ENCODE data around the gene MCUR1.
"Not testable (repeated sequence)": the region's sequence is repeated elsewhere in the genome, so short reads cannot be mapped to it uniquely, and the experiment has no call there.

MCUR1 gene

GRCh38 chr6:13828656-13829301 lies 14.4 kb upstream of the MCUR1 start:
- DNase-seq (ENCODE audit: low read depth), result not testable (repeated sequence)

DNA sequence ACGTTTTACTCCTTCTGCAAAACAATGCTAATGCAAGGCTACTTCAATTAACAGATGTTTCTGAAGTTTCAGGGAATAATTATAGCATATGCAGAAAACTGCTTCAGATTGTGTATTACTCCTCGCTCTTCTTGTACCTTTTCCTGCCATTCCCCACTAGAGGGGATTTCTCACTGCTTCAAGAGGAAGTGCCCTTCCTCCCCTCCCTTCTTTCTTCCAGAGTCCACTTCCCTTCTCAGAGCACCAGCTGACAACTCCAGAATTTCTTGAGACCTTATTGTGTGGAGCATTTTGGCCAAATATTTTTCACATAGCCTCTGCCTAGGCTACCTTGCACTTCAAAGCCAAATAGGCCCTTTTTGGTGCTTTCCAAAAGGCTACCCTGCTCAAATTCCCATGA lies 12.7 kb upstream of the MCUR1 start:
- DNase-seq (ENCODE audit: low read depth), result no peak

GRCh38 chr6:13825871-13826270 lies 11.5 kb upstream of the MCUR1 start:
- no peak for DNase-seq (ENCODE audit: low read depth)

- DNase-seq (ENCODE audit: low read depth), result no peak
These were observed 4.0 kb upstream of the MCUR1 start for GRCh38 chr6:13818341-13818740.

DNA sequence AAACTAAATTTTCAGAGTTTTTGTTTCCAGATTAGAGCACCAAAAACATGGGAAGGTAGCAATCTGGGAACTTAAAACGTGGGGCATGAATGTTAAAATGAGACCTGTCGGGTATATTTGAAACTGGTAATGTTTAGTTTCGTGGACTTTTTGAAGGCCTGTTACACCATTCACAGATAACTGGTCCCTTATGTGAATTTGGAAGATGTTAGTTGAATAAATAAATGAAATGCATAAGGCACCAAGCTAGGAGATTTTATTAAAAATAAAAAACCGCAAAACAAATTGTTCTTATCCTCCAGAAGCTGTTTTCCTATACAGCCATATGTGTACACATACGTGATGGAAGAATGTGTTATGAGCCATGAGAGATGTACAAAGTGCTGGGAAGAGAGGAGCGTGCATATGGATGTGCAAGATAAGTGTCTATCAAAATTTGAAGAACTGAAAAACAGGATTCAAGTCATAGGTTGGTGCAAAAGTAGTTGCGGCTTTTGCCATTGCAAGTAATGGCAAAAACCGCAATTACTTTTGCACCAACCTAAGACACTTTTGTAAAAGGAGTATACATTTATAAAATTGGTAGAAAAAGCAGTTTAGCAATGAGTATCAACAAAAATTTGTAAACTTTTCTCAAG lies 700 bp upstream of the MCUR1 start:
- DNase-seq (ENCODE audit: low read depth), result no peak

GRCh38 chr6:13813621-13814175 lies 659 bp downstream of the MCUR1 start:
- DNase-seq (ENCODE audit: low read depth), result peak; percentile 5

DNA sequence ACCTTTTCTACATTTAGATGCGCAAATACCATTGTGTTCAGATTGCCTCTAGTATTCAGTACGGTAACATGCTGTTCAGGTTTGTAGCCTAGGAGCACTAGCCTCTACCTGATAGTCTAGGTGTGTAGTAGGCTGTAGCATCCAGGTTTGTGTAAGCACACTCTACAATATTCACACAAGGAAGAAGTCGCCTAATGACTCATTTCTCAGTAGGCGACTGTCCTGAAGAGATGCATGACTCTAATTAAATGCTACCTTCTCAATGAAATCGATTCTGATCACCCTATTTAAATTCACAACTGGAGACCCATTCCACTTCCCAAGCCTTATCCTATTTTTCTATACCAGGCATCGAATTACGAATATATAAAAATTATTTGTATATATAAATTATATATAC lies 1.3 kb downstream of the MCUR1 start:
- no peak for DNase-seq (ENCODE audit: low read depth)

DNA sequence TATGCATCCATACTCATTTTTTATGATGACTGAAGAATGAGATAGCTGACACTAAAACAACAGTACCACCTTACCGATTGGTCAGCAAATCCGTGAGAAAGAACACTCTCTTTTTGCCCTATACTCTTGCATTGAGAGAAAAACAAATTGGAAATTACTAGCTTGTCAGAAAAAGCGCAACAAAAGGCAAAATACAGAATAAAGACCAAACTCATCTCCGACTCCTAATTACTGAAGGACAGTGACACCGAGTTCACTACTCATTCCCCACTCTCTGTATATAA lies 2.1 kb downstream of the MCUR1 start:
- no peak for DNase-seq (ENCODE audit: low read depth)

DNA sequence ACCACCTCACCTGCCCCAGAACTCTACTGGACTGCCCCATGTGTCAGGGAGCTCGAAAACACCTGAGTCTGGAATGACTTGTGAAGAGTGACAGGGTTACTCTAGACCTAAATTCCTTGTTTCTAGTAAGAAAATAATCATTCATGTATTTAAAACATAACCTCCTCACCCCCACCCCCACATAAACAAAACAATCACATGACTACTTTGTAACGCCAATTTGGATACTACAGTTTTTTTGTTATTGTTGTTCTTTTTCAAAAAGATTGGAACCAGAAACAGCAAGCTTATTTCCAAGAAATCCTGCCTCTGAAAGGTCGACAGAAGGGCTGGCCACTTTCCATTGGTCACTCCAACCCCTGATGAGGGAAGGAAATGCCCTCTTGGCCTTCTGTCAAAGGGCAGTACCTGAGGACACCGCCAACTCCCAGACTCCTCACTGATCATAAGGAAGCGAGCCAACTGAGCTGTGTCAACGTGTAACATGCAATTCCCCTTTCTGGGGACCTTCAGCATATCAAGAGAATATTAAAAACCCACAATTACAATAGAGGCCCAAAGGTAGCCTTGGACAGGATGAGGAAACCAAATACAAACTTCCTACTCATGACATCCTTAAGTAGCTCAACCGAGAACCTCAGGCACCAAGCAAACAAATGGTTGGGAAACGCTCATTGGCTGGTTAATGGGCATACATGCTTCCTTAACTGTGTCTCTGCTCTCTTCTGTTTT lies 2.6 kb downstream of the MCUR1 start:
- no peak for DNase-seq (ENCODE audit: low read depth)

- DNase-seq (ENCODE audit: low read depth), result no peak
These were observed 3.5 kb downstream of the MCUR1 start for GRCh38 chr6:13810688-13811446.

DNA sequence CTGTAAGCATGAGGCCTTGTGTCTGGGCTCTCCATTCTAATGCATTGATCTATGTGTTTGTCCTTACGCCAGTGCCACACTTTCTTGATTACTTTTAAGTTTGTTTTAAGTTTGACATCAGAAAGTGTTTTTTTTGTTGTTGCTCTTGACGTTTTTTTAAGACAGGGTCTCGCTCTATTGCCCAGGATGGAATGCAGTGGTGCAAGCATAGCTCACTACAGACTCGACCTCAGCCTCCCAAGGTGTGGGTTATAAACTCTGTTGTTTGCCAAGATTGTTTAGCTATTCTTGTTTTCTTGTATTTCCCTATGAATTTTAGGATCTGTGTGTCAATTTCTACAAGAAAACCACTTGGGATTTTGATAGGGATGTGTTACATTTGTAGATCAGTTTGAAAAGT lies 5.6 kb downstream of the MCUR1 start:
- no peak for DNase-seq (ENCODE audit: low read depth)

GRCh38 chr6:13807696-13808095 lies 6.7 kb downstream of the MCUR1 start:
- DNase-seq (ENCODE audit: low read depth), result no peak

DNA sequence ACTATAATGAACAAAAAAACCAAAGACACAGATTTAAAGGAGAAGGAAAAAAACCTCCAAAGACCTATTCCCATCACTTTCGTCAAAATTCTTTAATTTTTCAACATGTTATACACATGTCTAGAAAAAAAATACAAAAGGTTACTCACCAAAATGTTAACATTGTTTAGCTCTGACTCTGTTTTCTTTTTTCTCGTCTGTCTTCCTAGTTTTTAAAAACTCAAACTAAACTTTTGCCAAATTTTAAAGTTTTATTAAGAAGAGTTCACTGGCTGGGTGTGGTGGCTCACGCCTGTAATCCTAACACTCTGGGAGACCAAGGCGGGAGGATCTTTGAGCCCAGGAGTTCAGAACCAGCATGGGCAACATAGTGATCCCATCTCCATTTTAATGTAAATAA lies 10.8 kb downstream of the MCUR1 start:
- DNase-seq (ENCODE audit: low read depth), result no peak

DNA sequence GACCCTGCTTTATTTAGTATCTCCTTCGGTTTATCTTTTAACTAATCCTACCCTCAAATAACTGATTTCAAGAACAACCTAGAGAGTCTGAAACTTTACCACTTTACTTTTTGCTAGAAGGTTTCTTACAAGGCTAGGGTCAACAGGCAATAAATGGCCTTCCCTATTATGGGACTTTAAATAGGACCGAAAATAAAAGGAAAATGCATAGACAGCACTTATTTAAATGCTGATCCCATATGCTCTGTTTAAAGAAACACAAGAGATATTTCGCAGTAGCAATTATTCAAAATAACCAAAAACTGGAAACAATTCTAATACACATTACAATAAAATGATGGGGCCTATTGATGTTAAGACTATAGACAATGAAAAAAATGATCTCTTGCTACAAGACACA lies 13.7 kb downstream of the MCUR1 start:
- no peak for DNase-seq (ENCODE audit: low read depth)

DNA sequence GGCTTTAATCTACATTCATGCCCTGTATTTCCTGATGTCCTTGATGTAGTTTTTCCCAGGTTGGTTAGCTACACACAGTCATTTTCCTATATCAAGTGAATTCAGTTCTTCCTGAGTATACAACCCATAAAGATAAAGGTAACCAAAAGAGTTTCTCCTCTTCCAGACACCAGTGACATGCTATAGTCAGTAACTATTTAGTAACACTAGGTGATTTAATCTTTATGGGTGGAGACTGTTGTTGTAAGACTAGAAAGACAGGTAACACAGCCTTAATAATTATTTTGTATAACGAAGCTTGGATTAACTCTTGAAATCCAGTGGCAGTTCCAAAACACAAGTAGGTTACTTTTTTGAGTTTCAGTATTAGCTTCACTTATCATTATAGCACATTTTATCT lies 17.6 kb downstream of the MCUR1 start:
- no peak for DNase-seq (ENCODE audit: low read depth)

GRCh38 chr6:13795041-13795750 lies 19.2 kb downstream of the MCUR1 start:
- peak; percentile 89 for DNase-seq (ENCODE audit: low read depth)

DNA sequence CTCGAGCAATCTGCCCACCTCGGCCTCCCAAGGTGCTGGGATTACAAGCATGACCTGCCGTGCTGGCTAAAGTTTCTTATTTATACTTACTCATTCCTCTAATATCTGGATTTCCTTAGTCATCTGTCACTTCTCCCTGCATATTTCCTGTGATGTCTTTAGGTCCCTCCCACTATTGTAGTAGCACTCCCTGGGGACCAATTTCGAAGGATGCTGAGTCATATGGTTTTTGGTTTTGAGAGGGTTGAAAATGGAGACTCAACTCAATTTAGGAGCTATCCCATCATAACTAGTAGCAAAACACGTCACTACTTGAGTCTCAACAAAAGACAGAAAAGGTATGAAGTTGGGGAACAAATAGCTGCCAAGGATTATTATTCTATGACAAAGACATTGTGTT lies 20.2 kb downstream of the MCUR1 start:
- no peak for DNase-seq (ENCODE audit: low read depth)

DNA sequence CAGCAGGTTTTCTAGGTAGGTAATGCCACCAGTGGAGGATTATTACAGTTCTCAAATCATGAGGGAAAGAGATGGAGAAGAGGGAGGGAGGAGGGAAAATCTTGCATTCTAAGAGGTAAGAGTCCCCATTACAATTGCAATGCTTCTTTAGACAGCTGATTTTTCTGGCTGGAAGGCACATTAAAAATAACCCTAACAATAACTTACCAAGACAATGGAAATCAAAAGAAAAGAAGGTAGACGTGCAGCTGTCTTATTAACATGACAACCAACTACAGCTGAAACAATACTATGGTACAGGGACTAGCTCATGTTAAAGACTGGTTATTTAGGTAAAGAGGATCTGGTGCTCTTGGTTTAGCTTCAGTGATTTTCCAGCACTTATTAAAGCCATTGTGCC lies 24.6 kb downstream of the MCUR1 start:
- no peak for DNase-seq (ENCODE audit: low read depth)

GRCh38 chr6:13788820-13789219 lies 25.5 kb downstream of the MCUR1 start:
- no peak for DNase-seq (ENCODE audit: low read depth)

GRCh38 chr6:13787137-13787536 lies 27.2 kb downstream of the MCUR1 start:
- DNase-seq (ENCODE audit: low read depth), result no peak

DNA sequence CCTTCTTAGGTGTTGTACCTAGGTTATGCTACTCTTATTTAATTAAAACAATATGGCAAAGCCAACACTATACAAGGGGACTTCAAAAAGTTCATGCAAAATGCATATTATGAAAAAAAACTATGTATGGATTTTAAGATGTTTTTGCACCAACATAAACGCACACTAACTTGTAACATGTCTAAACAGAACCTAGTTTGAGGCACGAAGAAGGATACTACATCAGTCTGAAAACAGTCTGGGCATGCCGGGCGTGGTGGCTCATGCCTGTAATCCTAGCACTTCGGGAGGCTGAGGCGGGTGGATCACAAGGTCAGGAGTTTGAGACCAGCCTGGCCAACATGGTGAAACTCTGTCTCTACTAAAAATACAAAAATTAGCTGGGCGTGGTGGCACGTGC lies 34.2 kb downstream of the MCUR1 start:
- not testable (repeated sequence) for DNase-seq (ENCODE audit: low read depth)

- DNase-seq (ENCODE audit: low read depth), result no peak
These were observed 36.3 kb downstream of the MCUR1 start for GRCh38 chr6:13778028-13778427.

Data from activated T-cell treated with anti-CD3 and anti-CD28 coated beads for 1 hour (primary cell).